Measurements from ENCODE around the gene KIF26B. TPM values are rescaled to one million over a fixed set of nuclear protein-coding genes. Genes with fewer than 3 reads are reported as not detected.

The KIF26B gene
- total and polyA plus RNA-seq, 2 of the 4 experiments (the other 2 are of a cell fraction), result 0.53 to 0.54 TPM

- Histone ChIP-seq H2AK9ac (replicated peaks; ENCODE audit: low read depth, low read length, poor library complexity) (no peak overlapping the region), H3K9me3 (ENCODE audit: control insufficient read depth, insufficient read depth, low read length) (no peaks in the 10 kb centered on the region), H3K4ac (ENCODE audit: low read depth, low read length) (no peak overlapping the region), H2BK20ac (ENCODE audit: low read depth, low read length) (no peak overlapping the region), H3K4me1 (ENCODE audit: control insufficient read depth, insufficient read depth, low read length) (no peaks in the 10 kb centered on the region), H3K18ac (ENCODE audit: low read depth, low read length) (no peak overlapping the region), H2AFZ (replicated peaks; ENCODE audit: low read length, poor library complexity) (no peak overlapping the region), H2BK120ac (ENCODE audit: low read depth, low read length) (no peak overlapping the region), H2BK5ac (ENCODE audit: low read depth, low read length, poor library complexity, severe bottlenecking) (no peak overlapping the region), H3K4me2 (ENCODE audit: low read depth, low read length) (no peak overlapping the region), H3K9me1 (ENCODE audit: insufficient read depth, low read length) (no peaks in the 10 kb centered on the region), H4K20me1 (ENCODE audit: insufficient read depth, low read length) (no peaks in the 10 kb centered on the region), H2AK5ac (ENCODE audit: low read depth, low read length) (no peak overlapping the region), H3K56ac (ENCODE audit: extremely low read depth, insufficient read depth, low read length) (no peak overlapping the region), H3K14ac (replicated peaks; ENCODE audit: low read depth, low read length) (no peak overlapping the region), H3K4me3 (ENCODE audit: insufficient read depth, low read depth, low read length) (no peak overlapping the region), H3K27ac (ENCODE audit: insufficient read depth, low read length) (no peak overlapping the region), H3K79me1 (ENCODE audit: low read depth in 1 of 2, low read length in 2 of 2) (no peaks in the 10 kb centered on the region), H4K8ac (ENCODE audit: low read depth in 2 of 2, low read length in 2 of 2) (no peak overlapping the region), H3K36me3 (ENCODE audit: control insufficient read depth, insufficient read depth, low read length) (no peaks in the 10 kb centered on the region), H3K27me3 (ENCODE audit: control insufficient read depth, insufficient read depth, low read length) (no peaks in the 10 kb centered on the region; the same call in 1 of the 2 replicates), H3K23ac (ENCODE audit: low read depth, low read length) (no peak overlapping the region), H4K5ac (ENCODE audit: low read depth, low read length) (no peak overlapping the region), H4K91ac (ENCODE audit: insufficient read depth, low read depth, low read length) (no peak overlapping the region), H2BK15ac (ENCODE audit: low read depth, low read length) (no peak overlapping the region), H3K9ac (ENCODE audit: low read depth, low read length) (no peak overlapping the region)
- POLR2A ChIA-PET (ENCODE audit: unreplicated experiment), result no interaction called here
- no peak for DNase-seq
- CTCF ChIA-PET, result no interaction called here
- WGBS, 2 experiments (ENCODE audit: extremely low coverage in 2 of 2, insufficient read length in 1 of 2), result 60% methylated on average over 1 of the region's 4 CpGs; no CpG with 5 or more reads in 1 of the 2 experiments
- TF ChIP-seq MXI1 (IDR thresholded peaks at IDR 0.05; ENCODE audit: borderline replicate concordance, low read depth, low read length) (no peak), FOS (IDR thresholded peaks at IDR 0.05; ENCODE audit: low read depth, low read length) (no peak), CHD1 (IDR thresholded peaks at IDR 0.05; ENCODE audit: low read depth, low read length) (no peak), RFX5 (IDR thresholded peaks at IDR 0.05; ENCODE audit: low read depth, low read length) (no peak), MAFK (IDR thresholded peaks at IDR 0.05; ENCODE audit: low read depth, low read length) (no peak), CTCF (conservative IDR thresholded peaks at IDR 0.05; ENCODE audit: low read depth, low read length) (no peak), NFE2L2 (IDR thresholded peaks at IDR 0.05; ENCODE audit: low read depth, low read length) (no peak)
- intact Hi-C loops (cut with micrococcal nuclease) (no loop called here), dilution Hi-C loops (cut with HindIII; ENCODE audit: low sequenced_read_pairs, unreplicated experiment) (no loop called here), in situ Hi-C loops (cut with MboI; ENCODE audit: low sequenced_read_pairs) (no loop called here)
- no peak for ATAC-seq (ENCODE audit: low read depth)
- BruUV-seq (replicated peaks), result no TSS peak
These were observed 38.7 kb upstream of the KIF26B start for GRCh38 chr1:245116131-245116530.

Measured in IMR-90 (cell line).